GM18951 (cell line): ENCODE results near the gene PKN2.
"Not testable (repeated sequence)": the region's sequence is repeated elsewhere in the genome, so short reads cannot be mapped to it uniquely, and the experiment has no call there.

ENCODE experiments used
- POLR2A ChIP-seq: IDR thresholded peaks from 4 replicates; pipeline ENCODE4 v1.6.1; 2011; ENCODE audit warnings: mild to moderate bottlenecking; ENCODE audit not compliant: insufficient read length, insufficient read depth; ENCODE audit errors: extremely low read depth
- in situ Hi-C: fragments of 300-500 bp; cut with MboI; formaldehyde crosslinking; loops from one replicate; pipeline ENCODE4 v1.12.0; 2022; ENCODE audit warnings: low sequenced_read_pairs, mixed read lengths, inconsistent platforms; ENCODE audit not compliant: unreplicated experiment

The PKN2 gene

GRCh38 chr1:88875595-88875994, 191.5 kb downstream of the PKN2 start:
- TF ChIP-seq POLR2A, result no peak
- in situ Hi-C loops, result loop anchor here (10.0 kb wide), 1 partner anchor 221 kb away; no protein-coding TSS in a partner anchor

- no peak for TF ChIP-seq POLR2A
- in situ Hi-C loops, result loop anchor here (10.0 kb wide), 1 partner anchor 222 kb away; no protein-coding TSS in a partner anchor
These were observed 192.7 kb downstream of the PKN2 start for GRCh38 chr1:88876573-88877365.

DNA sequence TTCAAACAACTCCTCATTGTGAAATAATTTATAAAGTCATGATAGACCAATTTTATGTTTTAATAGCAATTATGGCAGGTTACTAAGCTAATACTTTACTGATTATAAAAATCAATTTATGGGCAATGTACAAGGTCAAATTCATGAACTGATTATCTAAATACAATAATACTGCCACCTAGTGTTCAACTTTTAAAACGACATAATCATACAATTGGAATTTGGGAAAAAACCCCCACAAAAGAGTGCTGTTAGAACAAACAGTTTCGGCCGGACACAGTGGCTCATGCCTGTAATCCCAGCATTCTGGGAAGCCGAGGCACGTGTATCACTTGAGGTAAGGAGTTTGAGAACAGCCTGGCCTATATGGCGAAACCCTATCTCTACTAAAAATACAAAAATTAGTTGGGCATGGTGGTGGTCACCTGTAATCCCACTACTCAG, 193.3 kb downstream of the PKN2 start:
- no peak for TF ChIP-seq POLR2A
- in situ Hi-C loops, result loop anchor here (10.0 kb wide), 1 partner anchor 223 kb away; no protein-coding TSS in a partner anchor

- no peak for TF ChIP-seq POLR2A
These were observed 193.8 kb downstream of the PKN2 start for GRCh38 chr1:88877911-88878310.

DNA sequence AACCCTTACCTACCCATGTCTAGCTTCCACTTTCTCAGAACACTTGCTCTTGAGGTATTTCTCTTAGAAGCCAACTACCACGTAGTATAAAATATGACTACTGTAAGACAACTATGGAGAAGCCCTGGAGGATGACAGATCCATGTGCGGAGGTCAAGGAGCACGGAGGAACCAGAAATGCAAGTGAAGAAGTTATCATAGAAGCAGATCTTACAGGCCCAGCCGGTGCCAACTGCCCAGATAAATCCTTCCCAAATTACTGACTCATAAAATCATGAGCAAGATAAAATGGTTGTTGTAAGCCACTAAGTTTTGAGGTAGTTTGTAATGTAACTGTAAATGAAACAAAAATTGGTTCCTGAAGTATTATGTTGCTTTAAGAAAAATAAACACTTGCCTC, 194.7 kb downstream of the PKN2 start:
- no peak for TF ChIP-seq POLR2A
- in situ Hi-C loops, result loop anchor here (10.0 kb wide), 1 partner anchor 224 kb away; no protein-coding TSS in a partner anchor

More at GRCh38 chr1:88877911-88878310, 193.8 kb downstream of the PKN2 start:
- in situ Hi-C loops, result loop anchor here (10.0 kb wide), 1 partner anchor 223 kb away; no protein-coding TSS in a partner anchor

GRCh38 chr1:88880717-88881116, 196.6 kb downstream of the PKN2 start:
- in situ Hi-C loops, result not testable (repeated sequence)

DNA sequence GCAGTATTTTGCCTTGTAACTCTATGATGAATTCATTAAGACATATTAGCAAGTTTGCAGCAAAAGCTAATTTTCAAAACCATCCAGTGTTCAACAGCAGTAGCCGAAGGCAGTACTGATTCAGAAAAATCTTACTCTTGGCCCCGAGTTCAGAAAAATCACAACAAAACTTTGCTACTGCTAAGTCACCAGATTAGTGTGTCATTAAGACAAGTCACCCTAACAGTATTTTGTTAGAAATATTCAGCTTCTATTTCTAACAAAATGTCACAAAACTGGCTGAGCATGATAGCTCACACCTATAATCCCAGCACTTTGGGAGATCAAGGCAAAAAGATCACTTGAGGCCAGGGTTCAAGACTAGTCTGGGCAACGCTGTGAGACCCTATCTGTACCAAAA, 199.1 kb downstream of the PKN2 start:
- TF ChIP-seq POLR2A, result no peak
- in situ Hi-C loops, result no loop called here
